GM21447 (cell line): Measurements from ENCODE around the gene CLK2.
"Not testable (repeated sequence)": the region's sequence is repeated elsewhere in the genome, so short reads cannot be mapped to it uniquely, and the experiment has no call there.

Experiments
- ATAC-seq: cut with Tn5 transposase; IDR thresholded peaks from one replicate; pipeline ENCODE4 v1.9.1; 2021; ENCODE audit not compliant: unreplicated experiment

CLK2 gene

GRCh38 chr1:155268630-155269029 lies 4.7 kb downstream of the CLK2 start:
- no peak for ATAC-seq

- ATAC-seq, result no peak
Observed at GRCh38 chr1:155267373-155267772, 5.9 kb downstream of the CLK2 start.

GRCh38 chr1:155266553-155266952 lies 6.8 kb downstream of the CLK2 start:
- ATAC-seq, result no peak

GRCh38 chr1:155263067-155263466 lies 10.2 kb downstream of the CLK2 start:
- ATAC-seq, result no peak

GRCh38 chr1:155261852-155262673 lies 11.2 kb downstream of the CLK2 start, which contains the start of gene SCAMP3:
Gene SCAMP3 (minus strand): TSS chr1:155262360. CDS start chr1:155262151, 209 bp downstream.
- ATAC-seq, result peak; percentile 92

- ATAC-seq, result no peak
Observed at GRCh38 chr1:155261493-155261851, 11.8 kb downstream of the CLK2 start.

- no peak for ATAC-seq
Observed at GRCh38 chr1:155260276-155260675, 13.0 kb downstream of the CLK2 start.

GRCh38 chr1:155256058-155256852 lies 17.0 kb downstream of the CLK2 start:
- no peak for ATAC-seq

- ATAC-seq, result peak; percentile 59
Observed at GRCh38 chr1:155255243-155256007, 17.9 kb downstream of the CLK2 start, which contains the start of gene ENTREP3. Gene ENTREP3 (minus strand): TSS chr1:155255483. CDS start chr1:155254877, 606 bp downstream.

GRCh38 chr1:155254714-155255242 lies 18.5 kb downstream of the CLK2 start:
- no peak for ATAC-seq

- no peak for ATAC-seq
Observed at GRCh38 chr1:155254228-155254713, 19.0 kb downstream of the CLK2 start.

GRCh38 chr1:155253797-155254196 lies 19.5 kb downstream of the CLK2 start:
- no peak for ATAC-seq

- no peak for ATAC-seq
Observed at GRCh38 chr1:155253208-155253607, 20.1 kb downstream of the CLK2 start.

- no peak for ATAC-seq
Observed at GRCh38 chr1:155251566-155251965, 21.7 kb downstream of the CLK2 start.

- ATAC-seq, result peak; percentile 79
Observed at GRCh38 chr1:155250633-155251449, 22.5 kb downstream of the CLK2 start.

- peak; percentile 2 for ATAC-seq
Observed at GRCh38 chr1:155250246-155250632, 23.1 kb downstream of the CLK2 start.

- no peak for ATAC-seq
Observed at GRCh38 chr1:155247667-155248553, 25.4 kb downstream of the CLK2 start.

GRCh38 chr1:155246796-155247195 lies 26.5 kb downstream of the CLK2 start:
- not testable (repeated sequence) for ATAC-seq

- ATAC-seq, result no peak
Observed at GRCh38 chr1:155245163-155245524, 28.2 kb downstream of the CLK2 start.
